C1 segment of cervical spinal cord (tissue), 14 donors: ENCODE data around the gene GALNT17.

Experiments
- DNase-seq, 14 donors: peaks; one replicate each; lab custom pipeline; 2025; lab: John Stamatoyannopoulos, UW

The GALNT17 gene

DNA sequence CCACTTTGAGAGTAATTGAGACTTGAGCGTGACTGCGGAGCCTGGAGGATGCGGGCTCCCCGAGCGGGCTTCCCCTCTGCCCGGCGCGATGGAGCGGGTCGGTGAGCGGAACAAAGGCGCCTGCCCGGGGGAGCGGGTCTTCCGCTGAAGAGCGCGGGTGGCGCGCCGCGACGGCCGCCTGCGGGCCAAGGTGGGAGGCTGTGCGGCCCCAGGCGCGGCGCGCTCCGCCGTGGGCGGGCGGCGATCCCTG lies at the start of gene GALNT17:
GALNT17 (plus strand) TSS at position 18 of the 250 bp plus-strand sequence.
- no peak for DNase-seq

DNA sequence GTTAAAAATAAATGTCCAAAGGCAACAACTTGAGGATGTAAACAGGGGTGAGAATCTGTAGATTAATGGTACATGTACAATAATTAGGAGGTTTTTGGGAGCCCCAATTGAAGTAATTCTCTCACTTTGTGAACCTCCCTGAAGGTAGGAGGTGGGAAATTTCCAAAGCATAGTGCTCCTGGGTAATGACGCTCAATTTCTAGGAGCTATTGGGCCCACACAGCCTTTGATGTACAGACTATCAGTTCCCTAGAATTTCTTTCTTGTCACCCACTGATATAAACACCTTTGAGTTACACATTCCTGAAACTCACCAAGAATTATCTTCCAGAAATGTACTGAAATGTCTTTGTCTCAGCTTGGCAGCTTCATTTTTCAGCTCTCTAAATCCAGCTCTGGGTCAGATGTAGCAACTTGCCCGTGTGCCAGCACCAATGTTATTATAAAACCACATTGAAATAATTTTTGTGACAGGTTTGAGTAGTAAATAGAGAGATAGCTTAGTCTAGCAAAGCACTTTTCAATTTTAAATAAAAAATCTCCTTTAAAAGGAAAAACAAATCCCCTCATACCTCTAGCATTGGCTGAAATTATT lies 36.6 kb upstream of the GALNT17 start:
- DNase-seq: peak in 1 of 14 donors; percentile 69

GRCh38 chr7:71096351-71096750 lies 35.6 kb upstream of the GALNT17 start:
- peak in 1 of 14 donors; percentile 85 for DNase-seq

GRCh38 chr7:71106226-71106625 lies 25.7 kb upstream of the GALNT17 start:
- no peak for DNase-seq

- no peak for DNase-seq
Observed at GRCh38 chr7:71112436-71112835, 19.5 kb upstream of the GALNT17 start.

- DNase-seq: no peak
Observed at GRCh38 chr7:71120096-71120495, 11.8 kb upstream of the GALNT17 start.

DNA sequence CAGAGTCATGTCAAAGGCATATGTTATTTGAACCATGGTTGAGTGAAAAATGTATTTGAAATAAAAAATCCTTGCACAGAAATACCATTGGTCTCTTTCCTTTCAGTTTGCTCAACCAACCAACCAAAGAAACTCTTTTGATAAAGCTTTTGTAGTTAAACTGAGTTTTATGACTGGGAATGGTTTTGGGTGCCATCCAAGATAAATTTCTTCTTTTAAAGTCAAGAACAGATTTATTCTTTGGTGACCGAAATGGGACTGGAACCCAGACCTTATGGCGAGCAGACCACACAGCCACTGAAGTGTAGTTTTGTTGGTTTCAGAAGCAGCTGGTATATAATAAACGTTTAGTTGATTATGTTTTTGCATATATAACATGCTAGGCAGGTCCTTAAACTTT lies 2.8 kb upstream of the GALNT17 start:
- no peak for DNase-seq

GRCh38 chr7:71130031-71130679 lies 1.8 kb upstream of the GALNT17 start:
- DNase-seq: no peak

DNA sequence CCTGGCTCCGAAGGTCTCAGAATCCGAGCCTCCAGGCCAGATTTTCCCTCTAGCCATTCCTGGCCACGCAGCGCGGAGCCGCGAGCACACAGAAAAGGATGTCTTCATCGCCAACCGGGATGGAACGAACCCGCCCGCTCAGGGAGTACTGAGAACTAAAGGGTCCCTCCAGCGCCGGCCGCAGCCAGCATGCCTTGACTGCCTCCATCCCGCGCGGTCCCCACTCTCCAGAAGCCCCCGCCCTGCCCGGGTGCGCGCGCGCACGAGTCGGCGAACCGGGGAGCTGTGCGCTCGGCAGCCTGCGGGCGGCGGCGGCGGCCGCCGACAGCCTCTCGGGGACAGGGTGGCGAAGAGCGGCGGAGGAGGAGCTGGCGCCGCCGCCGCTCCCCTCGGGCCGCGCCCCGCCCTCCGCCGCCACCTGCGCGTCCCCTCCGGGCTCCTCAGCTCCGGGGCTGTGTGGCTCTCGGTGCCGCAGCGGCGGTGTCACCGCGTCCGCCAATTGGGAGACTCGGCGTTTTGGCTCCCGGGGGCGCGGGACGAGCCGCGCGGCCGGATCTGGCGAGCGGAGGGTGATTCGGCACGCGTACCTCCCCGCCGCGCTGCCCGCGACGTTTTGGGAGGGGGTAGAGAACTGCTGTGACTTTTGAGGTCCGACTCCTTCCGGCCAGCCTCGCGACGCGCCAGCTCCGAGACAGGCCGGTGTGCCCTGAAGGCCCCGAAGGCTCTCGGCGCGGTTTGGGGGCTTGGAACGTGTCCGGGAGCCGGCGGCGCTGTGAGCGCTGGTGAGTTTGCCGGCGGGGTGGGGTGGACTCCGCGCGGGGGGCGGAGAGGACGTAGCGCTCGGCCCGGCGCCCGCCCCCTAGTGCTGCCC lies 453 bp upstream of the GALNT17 start:
- peak in 6 of 14 donors; percentile 5 to 83 (median 18) for DNase-seq

DNA sequence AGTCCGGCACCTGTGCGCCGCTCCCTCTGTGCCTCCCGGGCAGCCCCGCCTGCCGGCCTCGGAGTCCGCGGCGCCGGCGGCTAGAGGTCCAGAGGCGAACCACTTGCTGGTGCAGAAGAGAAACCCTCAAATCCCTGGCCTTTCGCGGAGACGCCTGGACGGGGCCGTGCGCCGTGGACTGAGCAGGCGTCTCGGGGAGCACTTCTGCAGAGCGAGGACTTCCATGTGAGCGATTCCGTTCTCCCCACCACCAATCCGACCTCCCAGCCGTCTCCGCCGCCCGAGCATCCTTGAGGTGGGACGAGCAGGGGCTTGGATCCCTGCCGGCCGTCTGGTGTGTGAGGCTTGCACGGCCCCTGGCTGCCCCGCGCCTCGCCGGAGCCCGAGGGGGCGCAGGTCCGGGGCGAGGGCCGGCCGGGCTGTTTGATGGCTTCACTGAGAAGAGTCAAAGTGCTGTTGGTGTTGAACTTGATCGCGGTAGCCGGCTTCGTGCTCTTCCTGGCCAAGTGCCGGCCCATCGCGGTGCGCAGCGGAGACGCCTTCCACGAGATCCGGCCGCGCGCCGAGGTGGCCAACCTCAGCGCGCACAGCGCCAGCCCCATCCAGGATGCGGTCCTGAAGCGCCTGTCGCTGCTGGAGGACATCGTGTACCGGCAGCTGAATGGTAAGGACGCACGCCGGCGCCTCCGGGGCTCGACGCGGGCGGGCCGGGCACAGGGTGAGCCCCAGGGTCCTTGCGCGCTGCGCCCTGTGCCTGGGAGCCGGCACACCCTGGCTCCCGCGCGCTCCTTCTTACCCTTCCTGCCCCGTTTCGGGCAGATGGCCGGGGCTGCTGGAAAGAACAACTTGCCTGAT lies 660 bp downstream of the GALNT17 start:
- peak in 1 of 14 donors; percentile 59 for DNase-seq

DNA sequence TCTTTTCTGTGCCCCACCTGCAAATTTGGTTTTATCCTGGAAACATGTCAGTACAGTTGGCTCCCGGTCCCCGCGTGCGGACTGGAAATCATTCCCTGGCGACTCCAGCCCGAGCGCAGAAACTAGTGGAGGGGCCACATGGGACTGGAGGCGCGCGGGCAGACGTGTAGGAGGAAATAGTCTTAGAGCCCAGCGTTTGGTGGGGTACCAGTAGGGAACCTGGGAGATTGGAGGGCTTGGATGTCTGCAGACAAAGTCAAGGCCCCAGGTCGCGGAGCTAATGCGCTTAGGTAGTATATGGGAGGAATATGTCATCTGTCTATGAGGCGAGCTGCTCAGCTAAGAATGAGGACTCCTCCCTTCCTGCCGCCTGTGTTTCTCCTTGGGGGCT lies 1.3 kb downstream of the GALNT17 start:
- peak in 1 of 14 donors; percentile 59 for DNase-seq

GRCh38 chr7:71133856-71134255 lies 1.9 kb downstream of the GALNT17 start:
- DNase-seq: no peak

GRCh38 chr7:71135116-71135515 lies 3.2 kb downstream of the GALNT17 start:
- no peak for DNase-seq

- DNase-seq: peak in 1 of 14 donors; percentile 42
Observed at GRCh38 chr7:71135663-71136062, 3.7 kb downstream of the GALNT17 start.

DNA sequence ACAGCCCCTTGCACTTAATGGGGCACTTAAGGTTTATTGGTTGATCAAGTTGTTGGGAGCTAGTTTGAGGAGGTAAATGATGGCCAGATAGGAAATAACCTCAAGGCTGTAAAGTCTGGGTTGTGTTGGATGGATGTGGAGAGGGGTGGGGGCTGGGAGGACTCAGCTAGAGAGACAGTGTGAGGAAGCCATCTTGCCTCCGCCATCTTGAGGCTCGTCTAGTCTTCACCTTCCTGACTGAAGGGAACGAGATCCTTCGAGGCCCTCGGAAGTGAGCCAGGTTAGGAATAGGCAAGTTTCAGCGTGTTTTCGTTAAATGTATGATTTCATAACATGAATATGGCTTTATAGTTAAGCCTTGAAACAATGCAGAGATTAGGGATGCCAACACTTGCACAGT lies 5.5 kb downstream of the GALNT17 start:
- DNase-seq: no peak

- no peak for DNase-seq
Observed at GRCh38 chr7:71140264-71140663, 8.3 kb downstream of the GALNT17 start.

GRCh38 chr7:71144963-71145362 lies 13.0 kb downstream of the GALNT17 start:
- DNase-seq: no peak

DNA sequence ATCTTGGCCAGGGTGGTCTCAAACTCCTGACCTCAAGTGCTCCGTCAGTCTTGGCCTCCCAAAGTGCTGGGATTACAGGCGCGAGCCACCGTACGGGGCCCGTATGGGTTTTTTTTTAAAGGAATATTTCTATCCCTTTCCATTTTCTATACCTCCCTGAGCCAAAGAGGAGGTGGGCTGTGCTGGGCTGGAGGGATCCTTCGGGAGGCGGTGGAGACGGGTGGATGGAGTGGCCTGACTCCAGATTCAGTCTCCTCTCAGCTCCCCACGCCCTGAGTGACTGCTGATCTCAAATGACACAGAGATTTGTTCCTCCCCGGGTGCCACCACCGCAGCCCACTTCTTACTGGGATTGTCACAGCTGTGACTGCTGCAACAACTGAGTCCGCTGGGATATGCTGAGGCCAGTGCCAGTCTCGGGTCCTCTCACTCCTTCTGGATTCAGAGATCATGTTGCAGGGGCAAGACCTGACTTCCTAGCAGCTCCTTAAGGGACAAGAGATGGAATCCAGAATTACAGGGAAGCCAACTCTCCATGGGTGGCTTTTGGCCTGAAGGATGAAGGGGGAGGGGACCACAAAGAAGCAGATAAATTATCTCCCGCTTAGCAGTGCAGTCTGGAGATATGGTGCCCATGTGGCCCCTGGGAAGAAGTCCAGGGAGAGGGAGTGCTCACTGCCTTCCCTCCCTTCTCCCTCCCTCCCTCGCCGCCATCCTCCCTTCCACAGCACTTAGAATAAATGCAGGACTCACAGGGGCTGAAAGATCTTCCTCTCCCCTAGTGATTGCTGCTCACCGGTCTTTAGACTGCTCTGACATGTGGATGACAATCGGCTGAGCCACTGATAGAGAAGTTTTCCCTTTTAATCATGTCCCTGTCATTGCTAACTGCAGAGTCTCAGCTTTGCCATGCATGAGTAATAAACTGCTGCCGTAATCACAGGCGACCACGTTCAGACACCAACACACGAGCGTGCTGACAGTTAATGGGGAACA lies 14.3 kb downstream of the GALNT17 start:
- DNase-seq: peak in 1 of 14 donors; percentile 42

DNA sequence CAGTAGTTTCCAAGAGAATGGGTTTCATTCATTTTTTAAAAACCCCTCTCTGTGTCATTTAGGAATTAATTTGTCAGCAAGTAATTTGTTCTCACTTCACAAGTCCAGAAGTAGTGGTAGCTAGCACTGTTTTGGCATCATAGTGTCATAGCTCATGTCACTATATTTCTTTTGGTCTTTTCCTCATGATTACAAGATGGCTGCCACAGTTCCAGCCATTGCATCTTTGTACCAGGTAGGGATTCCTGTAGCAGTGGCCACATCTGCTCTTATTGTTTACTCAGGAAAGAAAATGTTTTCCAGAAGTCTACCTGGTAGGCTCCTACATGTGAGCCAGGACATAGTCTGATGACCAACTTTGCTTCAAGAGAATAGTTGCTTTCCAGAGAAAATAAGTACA lies 16.2 kb downstream of the GALNT17 start:
- DNase-seq: no peak

DNA sequence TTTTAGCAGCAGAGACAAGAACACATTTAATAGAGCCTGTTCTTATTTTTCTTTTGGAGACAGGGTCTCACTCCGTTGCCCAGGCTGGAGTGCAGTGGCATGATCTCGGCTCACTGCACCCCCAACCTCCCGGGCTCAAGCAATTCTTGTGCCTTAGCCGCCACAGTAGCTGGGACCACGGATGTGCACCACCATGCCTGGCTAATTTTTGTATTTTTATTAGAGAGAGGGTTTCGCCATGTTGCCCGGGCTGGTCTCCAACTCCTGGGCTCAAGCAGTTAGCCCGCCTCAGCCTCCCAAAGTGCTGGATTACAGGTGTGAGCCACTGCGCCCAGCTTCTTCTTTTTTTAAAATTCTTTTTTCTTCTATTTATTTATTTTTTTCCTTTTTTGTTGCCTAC lies 23.3 kb downstream of the GALNT17 start:
- no peak for DNase-seq

DNA sequence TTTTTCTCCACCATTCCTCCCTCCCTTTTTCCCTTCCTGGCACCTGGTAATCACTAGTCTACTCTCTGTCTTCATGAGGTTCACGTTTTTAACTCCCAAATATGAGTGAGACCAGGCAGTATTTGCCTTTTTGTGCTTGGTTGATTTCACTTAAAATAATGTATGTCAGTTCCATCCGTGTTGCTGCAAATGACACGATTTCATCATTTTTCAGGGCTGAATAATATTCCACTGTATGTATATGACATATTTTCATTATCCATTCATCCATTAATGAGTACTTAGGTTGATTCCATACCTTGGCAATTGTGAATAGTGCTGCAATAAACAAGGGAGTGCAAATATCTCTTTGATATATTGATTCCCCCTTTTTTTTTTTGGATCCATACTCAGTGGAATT lies 25.8 kb downstream of the GALNT17 start:
- no peak for DNase-seq
